H1 (cell line): ENCODE data around the gene ASCL5. TPM values are rescaled to one million over a fixed set of nuclear protein-coding genes. Genes with fewer than 3 reads are reported as not detected.

Experiments
- CTCF ChIA-PET: fragments of 300-600 bp; sonication (Branson Sonifier 250); formaldehyde crosslinking; loops from one replicate; lab custom pipeline; 2021; ENCODE audit not compliant: partially characterized antibody; lab: Charles Lee
- POLR2A ChIA-PET: fragments of 300-600 bp; sonication (Branson Sonifier 250); formaldehyde crosslinking; loops from one replicate; lab custom pipeline; 2021; ENCODE audit warnings: inconsistent platforms; ENCODE audit not compliant: partially characterized antibody; lab: Charles Lee
- DNase-seq, 2 experiments: peaks; one replicate each; pipeline versions ENCODE4 v3.0.0 to v3.0.0-alpha.2; 2010 to 2022; ENCODE audit warnings: low spot score in 2 of 2, low read depth in 1 of 2, mixed read lengths in 1 of 2
- FAIRE-seq: peaks from 2 replicates; lab custom pipeline; 2011; peaks lifted over from hg19 to GRCh38; lab: Jason Lieb, UNC
- H2AFZ ChIP-seq: 2 replicates; pipeline ENCODE4 v1.8.1; 2012; ENCODE audit warnings: low read length, inconsistent platforms
- H2AK5ac ChIP-seq: 2 replicates; pipeline ENCODE4 v1.6.1; 2013; ENCODE audit warnings: low read depth, low read length
- H2BK120ac ChIP-seq: replicated peaks from 2 replicates; pipeline ENCODE3; 2013; ENCODE audit warnings: low read depth, low read length, inconsistent platforms
- H2BK12ac ChIP-seq: 2 replicates; pipeline ENCODE4 v1.6.1; 2013; ENCODE audit warnings: low read depth, low read length
- H2BK15ac ChIP-seq: 2 replicates; pipeline ENCODE4 v1.6.1; 2013; ENCODE audit warnings: low read length
- H2BK20ac ChIP-seq: 2 replicates; pipeline ENCODE4 v1.6.1; 2013; ENCODE audit warnings: low read length
- H2BK5ac ChIP-seq: 2 replicates; pipeline ENCODE4 v1.6.1; 2013; ENCODE audit warnings: low read depth, low read length
- H3K14ac ChIP-seq: 2 replicates; pipeline ENCODE4 v1.6.1; 2013; ENCODE audit warnings: inconsistent platforms; ENCODE audit not compliant: insufficient read length
- H3K18ac ChIP-seq: 2 replicates; pipeline ENCODE4 v1.6.1; 2013; ENCODE audit warnings: low read length; ENCODE audit errors: extremely low read depth
- H3K23ac ChIP-seq: 2 replicates; pipeline ENCODE4 v1.6.1; 2013; ENCODE audit warnings: inconsistent platforms; ENCODE audit not compliant: insufficient read length
- H3K23me2 ChIP-seq: 2 replicates; pipeline ENCODE4 v1.6.1; 2013; ENCODE audit warnings: low read depth, low read length
- H3K27ac ChIP-seq: 2 replicates; pipeline ENCODE4 v1.6.1; 2011; ENCODE audit warnings: low read depth, low read length, inconsistent platforms
- H3K27me3 ChIP-seq, 4 experiments: replicated peaks in 1 of 4; 1 replicate in 1 of 4; 2 replicates in 3 of 4; pipeline versions ENCODE4 v1.6.1 to v1.8.1; 2011 to 2013; ENCODE audit warnings: low read length in 3 of 4, mild to moderate bottlenecking in 3 of 4, inconsistent platforms in 2 of 4, mixed read lengths in 2 of 4, moderate library complexity in 1 of 4; ENCODE audit not compliant: control insufficient read depth in 3 of 4, insufficient read depth in 3 of 4; ENCODE audit errors: extremely low read depth in 1 of 4
- H3K36me3 ChIP-seq, 4 experiments: 2 replicates each; pipeline versions ENCODE4 v1.6.1 to v1.8.1; 2011 to 2013; ENCODE audit warnings: mild to moderate bottlenecking in 4 of 4, low read length in 3 of 4, moderate library complexity in 2 of 4, control low read depth in 1 of 4, inconsistent platforms in 1 of 4; ENCODE audit not compliant: insufficient read depth in 4 of 4, control insufficient read depth in 2 of 4
- H3K4ac ChIP-seq: replicated peaks from 2 replicates; pipeline ENCODE3; 2013; ENCODE audit warnings: low read length, low read depth, mixed read lengths, inconsistent platforms; ENCODE audit not compliant: insufficient read length
- H3K4me1 ChIP-seq, 4 experiments: replicated peaks in 1 of 4; 1 replicate in 1 of 4; 2 replicates in 3 of 4; pipeline versions ENCODE4 v1.6.1 to v1.8.1; 2011 to 2013; ENCODE audit warnings: low read length in 3 of 4, inconsistent platforms in 2 of 4, mixed read lengths in 1 of 4; ENCODE audit not compliant: insufficient read depth in 4 of 4, control insufficient read depth in 3 of 4
- H3K4me2 ChIP-seq, 2 experiments: 2 replicates each; pipeline versions ENCODE4 v1.6.1 to v1.8.1; 2011 to 2013; ENCODE audit warnings: low read depth in 2 of 2, low read length in 2 of 2, control low read depth in 1 of 2, inconsistent platforms in 1 of 2, mild to moderate bottlenecking in 1 of 2; ENCODE audit not compliant: insufficient read depth in 1 of 2
- H3K4me3 ChIP-seq, 4 experiments: fragments of 200-600, 300-600 bp in 1 of 4; sonication (generic), shearing (Covaris generic), sonication (Bioruptor Twin) in 1 of 4; 2 replicates each; pipeline versions ENCODE4 v1.5.1 to v1.8.1; 2011 to 2016; ENCODE audit warnings: low read length in 4 of 4, low read depth in 3 of 4, control low read depth in 2 of 4, inconsistent platforms in 2 of 4, mild to moderate bottlenecking in 2 of 4, mixed read lengths in 1 of 4, moderate library complexity in 1 of 4; ENCODE audit not compliant: insufficient read depth in 2 of 4; ENCODE audit errors: extremely low read depth in 1 of 4
- H3K56ac ChIP-seq: replicated peaks from 2 replicates; pipeline ENCODE3; 2013; ENCODE audit warnings: low read depth, mild to moderate bottlenecking, mixed read lengths, low read length, inconsistent platforms; ENCODE audit not compliant: insufficient read length
- H3K79me1 ChIP-seq: 2 replicates; pipeline ENCODE4 v1.6.1; 2013; ENCODE audit warnings: low read depth, low read length, control low read depth
- H3K79me2 ChIP-seq, 2 experiments: 2 replicates each; pipeline versions ENCODE4 v1.6.1 to v1.8.1; 2012 to 2013; ENCODE audit warnings: low read length in 2 of 2, mild to moderate bottlenecking in 2 of 2, inconsistent platforms in 1 of 2; ENCODE audit not compliant: insufficient read depth in 2 of 2, control insufficient read depth in 1 of 2
- H3K9ac ChIP-seq, 4 experiments: replicated peaks in 1 of 4; 1 replicate in 1 of 4; 2 replicates in 3 of 4; pipeline versions ENCODE4 v1.6.1 to v1.8.1; 2011 to 2013; ENCODE audit warnings: low read depth in 3 of 4, low read length in 3 of 4, control low read depth in 2 of 4, mild to moderate bottlenecking in 2 of 4, moderate library complexity in 2 of 4, inconsistent platforms in 1 of 4; ENCODE audit errors: extremely low read depth in 1 of 4
- H3K9me3 ChIP-seq, 2 experiments: 2 replicates each; pipeline versions ENCODE4 v1.6.1 to v1.8.1; 2012 to 2013; ENCODE audit warnings: mild to moderate bottlenecking in 2 of 2, moderate library complexity in 2 of 2, control low read depth in 1 of 2, inconsistent platforms in 1 of 2, low read depth in 1 of 2, low read length in 1 of 2, mixed read lengths in 1 of 2; ENCODE audit not compliant: insufficient read depth in 2 of 2
- H4K20me1 ChIP-seq, 2 experiments: replicated peaks in 1 of 2; 2 replicates each; pipeline versions ENCODE3 to v1.8.1; 2011 to 2013; ENCODE audit warnings: inconsistent platforms in 2 of 2, low read length in 2 of 2, mild to moderate bottlenecking in 1 of 2; ENCODE audit not compliant: insufficient read depth in 2 of 2, control insufficient read depth in 1 of 2
- H4K5ac ChIP-seq: 2 replicates; pipeline ENCODE4 v1.6.1; 2013; ENCODE audit warnings: low read length, low read depth, mixed read lengths, inconsistent platforms; ENCODE audit not compliant: insufficient read length
- H4K8ac ChIP-seq: 2 replicates; pipeline ENCODE4 v1.8.0; 2013; ENCODE audit warnings: mild to moderate bottlenecking, moderate library complexity, low read length, inconsistent platforms; ENCODE audit not compliant: insufficient read depth; ENCODE audit errors: extremely low read depth
- H4K91ac ChIP-seq: replicated peaks from 2 replicates; pipeline ENCODE3; 2013; ENCODE audit warnings: low read length, mixed read lengths, inconsistent platforms; ENCODE audit not compliant: insufficient read length
- EGR1 ChIP-seq: IDR thresholded peaks from 2 replicates; pipeline ENCODE4 v1.6.1; 2011; ENCODE audit warnings: low read depth, low read length, borderline replicate concordance
- EP300 ChIP-seq, 2 experiments: IDR thresholded peaks; 1 replicate in 1 of 2; 2 replicates in 1 of 2; pipeline ENCODE4 v1.6.1; 2011 to 2012; ENCODE audit warnings: low read depth in 2 of 2, low read length in 2 of 2, mild to moderate bottlenecking in 2 of 2, borderline replicate concordance in 1 of 2, inconsistent platforms in 1 of 2, moderate library complexity in 1 of 2
- GTF2F1 ChIP-seq: IDR thresholded peaks from 2 replicates; pipeline ENCODE4 v1.6.1; 2012; ENCODE audit warnings: low read depth, low read length, improper control_type of control experiment, borderline replicate concordance
- JUN ChIP-seq: IDR thresholded peaks from 2 replicates; pipeline ENCODE4 v1.6.1; 2011; ENCODE audit warnings: low read depth, mild to moderate bottlenecking, improper control_type of control experiment, low read length
- MAX ChIP-seq: IDR thresholded peaks from 2 replicates; pipeline ENCODE4 v1.6.1; 2012; ENCODE audit warnings: inconsistent platforms
- NANOG ChIP-seq: IDR thresholded peaks from 2 replicates; pipeline ENCODE4 v1.6.1; 2011; ENCODE audit warnings: low read length, low read depth, mild to moderate bottlenecking, inconsistent platforms; ENCODE audit not compliant: insufficient read depth, poor library complexity, severe bottlenecking
- SIX5 ChIP-seq: IDR thresholded peaks from 2 replicates; pipeline ENCODE4 v1.6.1; 2011; ENCODE audit warnings: mild to moderate bottlenecking, low read depth, low read length
- TAF1 ChIP-seq: IDR thresholded peaks from 2 replicates; pipeline ENCODE4 v1.6.1; 2011; ENCODE audit warnings: mild to moderate bottlenecking, low read depth, low read length
- TBP ChIP-seq: IDR thresholded peaks from 2 replicates; pipeline ENCODE4 v1.6.1; 2011; ENCODE audit warnings: low read depth, low read length, improper control_type of control experiment
- WGBS, 2 experiments: shearing (Covaris generic) in 1 of 2; methylation state at CpG; one replicate each; pipeline versions ENCODE4 v1.1.6 to v1.1.7; 2013 to 2015; ENCODE audit warnings: low lambda C conversion rate in 2 of 2, mixed read lengths in 2 of 2, inconsistent platforms in 1 of 2, low coverage in 1 of 2, missing lambda C conversion rate in 1 of 2; ENCODE audit not compliant: insufficient replicate concordance in 2 of 2, insufficient coverage in 1 of 2, insufficient read length in 1 of 2; ENCODE audit errors: extremely low coverage in 1 of 2, missing lambda C conversion rate in 1 of 2; 5-methylcytosine and 5-hydroxymethylcytosine counted together
- polyA plus RNA-seq, 7 experiments: library from polyadenylated mRNA; depleted of rRNA in 3 of 7; stranded (reverse) in 5 of 7; unstranded in 2 of 7; fragments of >200 nt in 5 of 7; fragments of 200-250 nt in 2 of 7; gene quantifications; 1 replicate in 5 of 7; 2 replicates in 1 of 7; 4 replicates in 1 of 7; pipeline versions ENCODE4 v1.2.1 to v1.2.3, GENCODE V29; 2011 to 2013; ENCODE audit warnings: missing spikeins in 2 of 7, mixed read lengths in 2 of 7
- total RNA-seq: library from RNA; stranded (reverse); fragmentation: NEBNext Ultra II Directional; extraction: Animal tissue kit (Norgen Biotek cat#: 25700); gene quantifications from 2 replicates; pipeline ENCODE4 v1.2.1, GENCODE V29; 2021

Gene ASCL5
- total and polyA plus RNA-seq, 2 of the 8 experiments (the other 6 are each of a cell fraction or from before 2014, with no cell fraction given), result 0.29 to 0.41 TPM

- H3K4ac ChIP-seq, result no peak overlapping the region
- WGBS, 2 experiments, result 96% methylated on average over 5 of the region's 5 CpGs; no CpG with 5 or more reads in 1 of the 2 experiments
- DNase-seq, result no peak
- ChIA-PET POLR2A (interaction anchor here (1.1 to 4.4 kb wide), 3 partner anchors 9 to 15 kb away, joined by 3 to 28 read pairs (median 20); partner anchors contain the start of genes ASCL5 and TMEM9), CTCF (interaction anchor here (2.0 to 5.8 kb wide), 4 partner anchors 10 to 20 kb away, joined by 6 to 32 read pairs (median 17); partner anchors contain the start of gene ASCL5)
- peaks cover 12 to 19% of the 10 kb centered on the region in 2 experiments for H4K20me1 ChIP-seq
- H2BK5ac ChIP-seq, result no peak overlapping the region
- no peaks in the 10 kb centered on the region for H3K79me2 ChIP-seq
- no peak overlapping the region for H3K4me2 ChIP-seq
- no peak overlapping the region for H2BK120ac ChIP-seq
- H2BK15ac ChIP-seq, result no peak overlapping the region
- no peak overlapping the region for H3K4me3 ChIP-seq
- H4K91ac ChIP-seq, result no peak overlapping the region
- H2AK5ac ChIP-seq, result no peak overlapping the region
- H3K27ac ChIP-seq, result no peak overlapping the region
- no peaks in the 10 kb centered on the region for H3K4me1 ChIP-seq
- peaks cover 30 to 89% (median 54%) of the 10 kb centered on the region in 4 experiments for H3K36me3 ChIP-seq
- no peak overlapping the region for H2AFZ ChIP-seq
- no peak overlapping the region for H2BK12ac ChIP-seq
- H3K18ac ChIP-seq, result no peak overlapping the region
- no peak overlapping the region for H3K14ac ChIP-seq
- no peak overlapping the region for H2BK20ac ChIP-seq
- no peaks in the 10 kb centered on the region for H3K23me2 ChIP-seq
- H3K27me3 ChIP-seq, result no peaks in the 10 kb centered on the region
- TF ChIP-seq MAX, result no peak
- TF ChIP-seq TAF1, result no peak
- no peak for TF ChIP-seq NANOG
- TF ChIP-seq EGR1, result no peak
- TF ChIP-seq SIX5, result no peak
- TF ChIP-seq TBP, result no peak
- no peak for TF ChIP-seq JUN
- TF ChIP-seq EP300 (IDR thresholded peaks at IDR 0.05; ENCODE audit: borderline replicate concordance in 1 of 2, low read depth in 2 of 2, low read length in 2 of 2), result no peak
- no peak for TF ChIP-seq GTF2F1
- H4K8ac ChIP-seq, result no peak overlapping the region
- no peaks in the 10 kb centered on the region; the same call in 1 of the 2 replicates for H3K79me1 ChIP-seq
- H3K9ac ChIP-seq, result no peak overlapping the region
- H4K5ac ChIP-seq, result no peak overlapping the region
- H3K56ac ChIP-seq, result no peak overlapping the region
- no peaks in the 10 kb centered on the region for H3K9me3 ChIP-seq
- H3K23ac ChIP-seq, result no peak overlapping the region
- no peak for FAIRE-seq
These were observed 12.3 kb upstream of the ASCL5 start for GRCh38 chr1:201139306-201139705.
